Common myeloid progenitor, CD34-positive (primary cell): ENCODE measurements around the gene GRM8.

Source experiments
- CTCF ChIA-PET: fragments of 350-600 bp; sonication (Branson Sonifier 250); formaldehyde crosslinking; loops from one replicate; lab custom pipeline; 2021; ENCODE audit warnings: antibody characterized with exemption; lab: Charles Lee
- POLR2A ChIA-PET: fragments of 350-600 bp; sonication (Branson Sonifier 250); formaldehyde crosslinking; loops from one replicate; lab custom pipeline; 2021; ENCODE audit warnings: antibody characterized with exemption; lab: Charles Lee
- DNase-seq, 3 donors: peaks; one replicate each; pipeline versions ENCODE4 v3.0.0 to v3.0.0-alpha.2; 2013
- H3K27ac ChIP-seq, 2 experiments: 1 replicate in 1 of 2; 2 replicates in 1 of 2; pipeline ENCODE4 v1.7.0; 2013; ENCODE audit warnings: inconsistent platforms in 2 of 2, low read length in 2 of 2, mild to moderate bottlenecking in 2 of 2, low read depth in 1 of 2, moderate library complexity in 1 of 2; ENCODE audit not compliant: severe bottlenecking in 2 of 2, insufficient read depth in 1 of 2, poor library complexity in 1 of 2
- H3K27me3 ChIP-seq, 5 experiments: replicated peaks in 2 of 5; 1 replicate in 3 of 5; 2 replicates in 2 of 5; pipeline versions ENCODE4 v1.6.1 to v1.7.0; 2013; ENCODE audit warnings: low read length in 4 of 5, mild to moderate bottlenecking in 2 of 5, moderate library complexity in 2 of 5, inconsistent platforms in 1 of 5; ENCODE audit not compliant: insufficient read depth in 5 of 5, control insufficient read depth in 4 of 5
- H3K36me3 ChIP-seq, 4 experiments: 1 replicate in 2 of 4; 2 replicates in 2 of 4; pipeline versions ENCODE4 v1.6.1 to v1.7.0; 2013; ENCODE audit warnings: low read length in 3 of 4, control low read depth in 1 of 4, mild to moderate bottlenecking in 1 of 4; ENCODE audit not compliant: control insufficient read depth in 4 of 4, insufficient read depth in 4 of 4
- H3K4me1 ChIP-seq, 4 experiments: 1 replicate in 3 of 4; 2 replicates in 1 of 4; pipeline versions ENCODE4 v1.6.1 to v1.7.1; 2013; ENCODE audit warnings: low read length in 3 of 4, mild to moderate bottlenecking in 3 of 4, control low read depth in 1 of 4, inconsistent platforms in 1 of 4, moderate library complexity in 1 of 4; ENCODE audit not compliant: control insufficient read depth in 4 of 4, insufficient read depth in 4 of 4; ENCODE audit errors: control extremely low read depth in 1 of 4
- H3K4me3 ChIP-seq, 7 experiments: 1 replicate in 4 of 7; 2 replicates in 3 of 7; pipeline versions ENCODE4 v1.5.1 to v1.7.0; 2013; ENCODE audit warnings: mild to moderate bottlenecking in 7 of 7, low read length in 6 of 7, moderate library complexity in 6 of 7, inconsistent platforms in 2 of 7, low read depth in 2 of 7, control low read depth in 1 of 7; ENCODE audit not compliant: insufficient read depth in 4 of 7, control insufficient read depth in 1 of 7; ENCODE audit errors: extremely low read depth in 1 of 7
- H3K9me3 ChIP-seq, 5 experiments: 1 replicate in 4 of 5; 2 replicates in 1 of 5; pipeline versions ENCODE4 v1.6.1 to v1.7.1; 2013; ENCODE audit warnings: low read length in 4 of 5, mild to moderate bottlenecking in 2 of 5, inconsistent platforms in 1 of 5, low read depth in 1 of 5, moderate library complexity in 1 of 5; ENCODE audit not compliant: control insufficient read depth in 4 of 5, insufficient read depth in 2 of 5; ENCODE audit errors: control extremely low read depth in 1 of 5
- WGBS: methylation state at CpG from one replicate; pipeline ENCODE4 v1.1.5; 2013; ENCODE audit not compliant: insufficient coverage; 5-methylcytosine and 5-hydroxymethylcytosine counted together

Gene GRM8

DNA sequence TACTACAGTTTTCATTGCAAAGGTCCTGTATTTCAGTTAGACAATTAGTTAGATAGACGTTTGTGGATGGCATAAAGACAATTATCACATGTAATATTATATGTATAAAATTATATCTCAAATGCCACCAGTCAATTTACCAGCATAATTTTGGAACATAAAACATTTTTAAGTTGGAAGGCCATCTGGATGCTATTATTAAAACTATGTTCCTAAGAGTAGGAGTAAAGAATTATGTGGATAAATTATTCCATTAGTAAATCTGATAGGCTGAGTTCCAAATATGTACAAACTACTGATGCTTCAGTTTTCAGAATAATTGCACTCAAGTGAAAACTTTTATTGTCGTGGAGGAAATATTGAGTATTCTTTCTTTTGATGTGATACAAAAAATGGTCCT is 790.3 kb downstream of the GRM8 start:
- POLR2A ChIA-PET: no interaction called here
- H3K4me1 ChIP-seq: no peaks in the 10 kb centered on the region
- H3K27ac ChIP-seq: no peak overlapping the region
- no peaks in the 10 kb centered on the region for H3K36me3 ChIP-seq
- no CpG with 5 or more reads among the region's 2 CpGs for WGBS
- H3K4me3 ChIP-seq: no peak overlapping the region
- no peak for DNase-seq
- H3K27me3 ChIP-seq: no peaks in the 10 kb centered on the region
- no peaks in the 10 kb centered on the region for H3K9me3 ChIP-seq
- CTCF ChIA-PET: no interaction called here

DNA sequence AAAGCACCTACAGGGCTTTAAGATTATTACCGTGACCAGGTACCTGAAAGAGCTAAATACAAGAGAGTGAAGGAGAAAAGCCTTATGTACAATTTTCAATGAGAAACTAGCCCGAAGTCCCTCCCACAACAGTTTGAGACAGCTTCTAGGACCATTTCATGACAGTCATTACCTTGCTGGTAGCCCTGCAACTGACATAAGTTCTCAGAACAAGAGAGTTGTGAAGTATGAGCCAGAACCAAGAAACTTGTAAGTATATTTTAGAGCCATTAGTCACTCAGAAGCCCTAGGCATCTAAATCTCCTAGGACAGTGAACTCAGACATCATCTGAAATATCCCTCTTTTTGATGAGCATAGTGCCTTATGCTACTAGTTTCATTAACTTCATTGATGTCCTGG is 792.1 kb downstream of the GRM8 start:
- Histone ChIP-seq H3K36me3 (no peaks in the 10 kb centered on the region), H3K27me3 (no peaks in the 10 kb centered on the region), H3K27ac (no peak overlapping the region), H3K9me3 (no peaks in the 10 kb centered on the region), H3K4me1 (no peaks in the 10 kb centered on the region), H3K4me3 (no peak overlapping the region)
- no peak for DNase-seq
- ChIA-PET CTCF (no interaction called here), POLR2A (no interaction called here)
- WGBS: 100% methylated on average over 2 of the region's 2 CpGs

DNA sequence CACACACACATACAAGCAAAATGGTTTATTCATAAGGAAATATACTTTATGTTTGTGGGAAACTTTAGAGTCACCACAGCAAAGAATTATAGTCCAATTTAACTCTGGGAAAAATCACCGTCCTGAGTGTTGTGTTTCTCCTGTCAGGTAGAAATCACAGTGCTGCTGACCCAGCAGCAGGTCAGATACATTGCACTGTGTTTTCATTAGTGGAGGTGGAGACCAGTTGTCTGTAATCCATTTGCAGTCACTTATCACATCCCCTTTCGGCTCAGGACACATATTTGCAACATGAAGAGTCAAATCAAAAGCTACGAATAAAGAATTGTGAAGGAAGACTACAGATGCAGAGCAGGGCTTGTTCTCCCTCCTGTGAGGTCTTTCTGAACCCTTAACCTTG is 799.6 kb downstream of the GRM8 start:
- no peak for DNase-seq
- Histone ChIP-seq H3K36me3 (no peaks in the 10 kb centered on the region), H3K4me3 (no peak overlapping the region), H3K27me3 (no peaks in the 10 kb centered on the region), H3K27ac (no peak overlapping the region), H3K9me3 (no peaks in the 10 kb centered on the region), H3K4me1 (no peaks in the 10 kb centered on the region)
- ChIA-PET POLR2A (interaction anchor here (0.5 kb wide), 1 partner anchor 86 kb away, joined by 3 read pairs; no protein-coding TSS in a partner anchor), CTCF (no interaction called here)
- 90% methylated on average over 2 of the region's 3 CpGs for WGBS

DNA sequence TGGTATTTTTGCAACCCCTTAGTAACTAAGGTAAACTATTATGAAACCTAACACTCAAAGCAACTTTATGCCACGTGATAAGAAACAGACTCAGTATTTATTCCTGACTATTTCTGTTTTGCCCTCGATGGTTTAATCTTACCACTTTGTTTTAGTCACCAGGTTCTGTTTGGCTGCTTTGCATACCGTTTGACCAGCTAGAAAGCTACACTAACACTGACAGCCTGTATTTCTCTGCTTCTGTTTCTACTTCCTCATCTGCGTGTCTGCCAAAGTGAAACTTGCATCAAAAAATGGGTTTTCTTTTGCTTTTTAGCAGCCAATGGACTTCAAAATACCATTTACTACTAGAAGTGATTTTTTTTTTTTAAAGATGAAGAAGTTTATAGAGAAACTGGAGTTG is 802.5 kb downstream of the GRM8 start:
- Histone ChIP-seq H3K4me3 (no peak overlapping the region), H3K27me3 (no peaks in the 10 kb centered on the region), H3K36me3 (no peaks in the 10 kb centered on the region), H3K27ac (no peak overlapping the region), H3K4me1 (no peaks in the 10 kb centered on the region), H3K9me3 (no peaks in the 10 kb centered on the region)
- POLR2A ChIA-PET: no interaction called here
- 26% methylated on average over 3 of the region's 4 CpGs for WGBS
- no peak for DNase-seq
- CTCF ChIA-PET: no interaction called here

DNA sequence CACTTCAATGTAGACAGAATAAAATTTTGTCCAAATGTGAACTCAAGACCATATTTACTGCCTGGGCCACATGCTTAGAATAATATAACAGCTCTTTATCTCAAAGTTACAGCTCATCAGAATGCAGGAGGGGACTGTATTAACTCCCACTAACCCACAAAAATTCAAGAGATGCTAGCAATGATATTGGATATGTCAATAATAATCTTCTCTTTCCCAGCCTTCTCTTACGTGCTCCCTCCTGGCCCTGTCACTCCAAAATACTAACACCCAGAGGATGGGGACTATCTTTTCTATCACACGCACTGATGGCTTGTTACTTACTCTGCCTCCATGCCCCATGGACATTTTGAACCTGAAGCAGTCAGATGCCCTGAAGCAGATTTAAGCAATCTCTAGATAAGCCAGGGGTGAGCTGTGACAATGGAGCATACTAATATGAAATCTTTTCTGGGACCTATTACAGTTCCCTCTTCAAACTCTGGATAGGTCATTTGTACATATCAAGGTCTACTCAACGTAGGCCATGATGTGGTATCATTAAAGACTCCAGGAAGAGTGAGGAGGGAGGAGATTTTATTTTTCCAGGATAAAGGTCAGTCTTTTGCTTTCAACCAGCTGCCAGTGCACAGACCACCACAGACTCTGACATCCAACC is 803.0 kb downstream of the GRM8 start:
- 90% methylated on average over 2 of the region's 3 CpGs for WGBS
- CTCF ChIA-PET: no interaction called here

DNA sequence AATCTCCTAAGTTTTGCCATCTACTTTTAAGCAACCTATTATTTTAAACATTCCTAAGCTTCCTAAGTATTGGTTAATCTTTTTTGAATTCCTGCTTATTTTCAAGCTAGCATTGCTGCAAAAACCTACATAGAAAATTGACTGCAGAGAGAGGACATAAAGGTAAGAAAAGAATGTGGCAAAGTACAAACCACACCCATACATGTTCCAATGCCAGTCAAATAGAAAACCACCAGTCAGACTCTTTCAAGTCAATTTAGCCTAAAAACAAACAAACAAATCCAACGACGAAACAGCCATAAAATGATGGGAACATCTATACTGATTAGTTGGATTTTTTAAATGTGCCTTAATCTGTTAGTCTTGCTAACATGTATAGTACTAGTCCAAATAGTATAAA is 804.8 kb downstream of the GRM8 start:
- H3K27ac ChIP-seq: no peak overlapping the region
- ChIA-PET POLR2A (no interaction called here), CTCF (interaction anchor here (1.0 kb wide), 1 partner anchor 21 kb away, joined by 3 read pairs; no protein-coding TSS in a partner anchor)
- H3K9me3 ChIP-seq: no peaks in the 10 kb centered on the region
- H3K36me3 ChIP-seq: no peaks in the 10 kb centered on the region
- H3K4me1 ChIP-seq: no peaks in the 10 kb centered on the region
- no peak overlapping the region for H3K4me3 ChIP-seq
- no CpG with 5 or more reads among the region's 2 CpGs for WGBS
- no peak for DNase-seq
- H3K27me3 ChIP-seq: no peaks in the 10 kb centered on the region

More for the DNA sequence above, 803.0 kb downstream of the GRM8 start:
- H3K27me3 ChIP-seq: no peaks in the 10 kb centered on the region
- no peak overlapping the region for H3K27ac ChIP-seq
- DNase-seq: no peak
- POLR2A ChIA-PET: no interaction called here
- H3K4me3 ChIP-seq: no peak overlapping the region
- H3K36me3 ChIP-seq: no peaks in the 10 kb centered on the region
- no peaks in the 10 kb centered on the region for H3K4me1 ChIP-seq
- H3K9me3 ChIP-seq: no peaks in the 10 kb centered on the region

DNA sequence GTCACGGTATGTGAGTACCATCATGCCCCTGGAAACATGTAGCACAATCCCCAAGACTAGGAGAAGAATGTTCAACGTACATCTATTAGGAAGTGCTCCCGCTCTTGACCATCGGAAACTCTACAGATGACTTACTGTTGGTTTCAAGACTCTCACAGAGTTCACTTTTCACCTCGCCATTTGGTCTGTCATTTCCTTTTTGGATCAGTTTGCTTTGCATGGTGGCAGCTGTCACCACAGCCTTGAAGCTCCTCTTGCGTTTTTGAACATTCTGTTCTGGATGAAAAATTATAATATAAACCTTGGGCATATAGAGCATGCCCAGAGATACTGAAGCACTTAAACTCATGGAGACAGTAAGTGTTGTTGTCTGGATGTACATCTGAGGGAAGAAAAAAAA is 806.8 kb downstream of the GRM8 start:
- no peak overlapping the region for H3K27ac ChIP-seq
- ChIA-PET POLR2A (no interaction called here), CTCF (no interaction called here)
- H3K4me3 ChIP-seq: no peak overlapping the region
- no peaks in the 10 kb centered on the region for H3K9me3 ChIP-seq
- no peak for DNase-seq
- 88% methylated on average over 5 of the region's 6 CpGs for WGBS
- no peaks in the 10 kb centered on the region for H3K27me3 ChIP-seq
- H3K36me3 ChIP-seq: no peaks in the 10 kb centered on the region
- no peaks in the 10 kb centered on the region for H3K4me1 ChIP-seq
